Fibroblast of skin of left biceps (primary cell): ENCODE measurements around the gene EIF4G3.
A peak's percentile ranks its signal among the peaks of the same experiment; 100 is the strongest.
"Not testable (repeated sequence)": the region's sequence is repeated elsewhere in the genome, so short reads cannot be mapped to it uniquely, and the experiment has no call there.

Source experiments
- DNase-seq, 2 experiments: peaks; one replicate each; pipeline ENCODE4 v3.0.0-alpha.2; 2013; ENCODE audit warnings: low read depth in 2 of 2

Gene EIF4G3

DNA sequence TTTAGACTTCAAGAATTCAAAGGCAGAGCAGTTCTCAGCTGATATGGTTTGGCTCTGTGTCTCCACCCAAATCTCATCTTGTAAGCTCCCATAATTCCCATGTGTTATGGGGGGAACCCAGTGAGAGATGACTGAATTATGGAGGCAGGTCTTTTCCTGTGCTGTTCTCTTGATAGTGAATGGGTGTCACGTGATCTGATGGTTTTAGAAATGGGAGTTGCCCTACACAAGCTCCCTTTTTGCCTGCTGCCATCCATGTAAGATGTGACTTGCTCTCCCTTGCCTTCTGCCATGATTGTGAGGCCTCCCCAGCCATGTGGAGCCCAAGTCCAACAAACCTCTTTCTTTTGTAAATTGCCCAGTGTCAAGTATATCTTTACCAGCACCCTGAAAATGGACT lies 146.5 kb downstream of the EIF4G3 start:
- no peak for DNase-seq

DNA sequence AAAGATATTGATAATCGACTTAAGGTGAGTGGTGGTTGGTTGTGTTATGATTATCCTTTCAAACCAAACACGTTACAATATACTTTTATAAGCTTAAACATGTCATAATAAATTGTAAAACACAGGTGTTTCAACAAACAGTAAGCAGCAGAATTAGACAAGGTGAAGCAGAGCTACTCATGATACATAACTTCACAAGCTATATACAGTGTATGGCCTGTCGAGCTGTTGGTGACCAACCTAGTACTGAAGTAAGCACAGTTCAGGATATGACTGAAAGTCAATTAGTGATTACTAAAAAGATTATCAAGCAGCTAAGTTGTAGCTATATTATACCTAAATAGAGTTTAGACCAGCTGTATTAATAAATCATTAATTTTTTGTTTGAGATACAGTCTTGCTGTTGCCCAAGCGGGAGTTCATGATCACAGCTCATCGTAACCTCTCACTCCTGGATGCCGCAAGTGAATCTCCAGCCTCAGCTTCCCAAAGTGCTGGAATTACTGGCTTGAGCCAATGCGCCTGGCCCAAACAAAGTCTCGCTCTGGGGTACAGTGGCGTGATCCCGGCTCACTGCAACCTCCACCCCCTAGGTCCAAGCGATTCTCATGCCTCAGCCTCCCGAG lies 148.1 kb downstream of the EIF4G3 start:
- no peak for DNase-seq

DNA sequence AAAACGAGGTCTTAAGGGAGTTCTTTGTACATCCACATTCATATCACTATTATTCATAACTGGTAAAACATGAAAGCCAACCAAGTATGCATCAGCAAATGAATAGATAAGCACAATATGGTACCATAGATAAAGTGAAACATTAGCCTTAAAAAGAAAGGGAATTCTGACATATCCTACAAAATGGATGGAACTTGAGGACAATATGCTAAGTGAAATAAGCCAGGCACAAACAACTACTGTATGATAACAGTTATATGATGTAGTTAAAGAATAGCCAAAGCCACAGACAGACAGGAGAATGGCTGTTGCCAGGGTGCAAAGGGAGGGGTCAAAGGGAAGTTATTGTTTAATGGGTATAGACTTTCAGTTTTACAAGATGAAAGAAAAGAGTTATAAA lies 148.9 kb downstream of the EIF4G3 start:
- DNase-seq: no peak

DNA sequence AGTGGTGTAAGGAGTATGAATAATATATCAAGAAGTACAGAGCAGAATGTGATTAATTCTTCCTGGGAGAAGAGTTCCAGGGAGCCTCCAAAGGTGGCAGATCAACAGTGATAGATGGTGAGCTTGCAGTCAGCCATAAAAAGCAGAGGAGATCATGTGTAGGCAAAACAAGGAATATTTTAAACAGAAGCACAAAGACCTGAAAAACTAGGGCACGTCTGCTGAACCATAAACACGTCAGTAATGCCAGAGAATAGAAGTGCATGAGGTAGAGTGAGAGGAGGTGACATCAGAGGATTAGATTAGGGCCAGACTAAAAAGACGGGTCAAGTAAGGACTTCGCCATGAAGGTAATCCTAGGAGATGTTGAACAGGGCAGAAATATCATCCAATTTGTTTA lies 151.8 kb downstream of the EIF4G3 start:
- DNase-seq: no peak

DNA sequence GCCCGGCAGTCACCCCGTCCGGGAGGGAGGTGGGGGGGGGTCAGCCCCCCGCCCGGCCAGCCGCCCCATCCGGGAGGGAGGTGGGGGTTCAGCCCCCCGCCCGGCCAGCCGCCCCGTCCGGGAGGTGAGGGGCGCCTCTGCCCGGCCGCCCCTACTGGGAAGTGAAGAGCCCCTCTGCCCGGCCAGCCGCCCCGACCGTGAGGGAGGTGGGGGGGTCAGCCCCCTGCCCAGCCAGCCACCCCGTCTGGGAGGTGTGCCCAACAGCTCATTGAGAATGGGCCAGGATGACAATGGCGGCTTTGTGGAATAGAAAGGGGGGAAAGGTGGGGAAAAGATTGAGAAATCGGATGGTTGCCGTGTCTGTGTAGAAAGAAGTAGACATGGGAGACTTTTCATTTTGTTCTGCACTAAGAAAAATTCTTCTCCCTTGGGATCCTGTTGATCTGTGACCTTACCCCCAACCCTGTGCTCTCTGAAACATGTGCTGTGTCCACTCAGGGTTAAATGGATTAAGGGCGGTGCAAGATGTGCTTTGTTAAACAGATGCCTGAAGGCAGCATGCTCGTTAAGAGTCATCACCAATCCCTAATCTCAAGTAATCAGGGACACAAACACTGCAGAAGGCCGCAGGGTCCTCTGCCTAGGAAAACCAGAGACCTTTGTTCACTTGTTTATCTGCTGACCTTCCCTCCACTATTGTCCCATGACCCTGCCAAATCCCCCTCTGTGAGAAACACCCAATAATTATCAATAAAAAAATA lies 152.4 kb downstream of the EIF4G3 start:
- not testable (repeated sequence) for DNase-seq

DNA sequence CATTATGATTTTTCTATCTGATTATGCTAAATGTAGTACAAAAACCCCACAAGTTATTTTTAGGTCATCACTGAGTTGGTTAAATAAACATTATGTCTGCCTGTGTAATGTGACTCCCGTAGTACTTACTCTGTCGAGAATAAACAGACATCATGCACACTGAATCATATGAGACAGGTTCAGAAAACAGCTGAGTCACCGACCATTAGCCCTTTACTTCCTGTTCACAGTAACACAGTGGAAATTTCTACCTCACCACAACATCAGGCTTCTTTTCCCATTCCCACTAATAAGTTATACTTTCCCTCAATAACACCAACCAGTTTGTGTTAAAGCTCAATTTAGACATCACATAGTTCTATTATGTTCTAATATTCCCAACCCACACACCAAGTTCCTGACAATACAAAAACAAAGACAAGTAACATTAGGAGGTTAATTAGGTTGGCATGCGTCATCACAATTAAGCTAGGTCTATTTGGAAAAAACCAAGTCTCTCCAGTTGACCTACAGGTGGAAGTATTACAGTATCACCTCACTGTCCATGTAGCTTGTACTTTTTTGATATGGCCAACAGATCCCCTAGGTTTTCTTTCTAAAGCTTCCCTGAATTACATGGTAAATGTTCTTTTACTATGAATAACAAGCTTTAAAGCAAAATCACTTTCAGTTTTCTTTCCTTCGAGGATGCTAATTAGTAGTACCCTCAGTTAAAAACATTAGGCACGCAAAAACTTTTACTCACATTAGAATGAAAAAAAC lies 154.2 kb downstream of the EIF4G3 start:
- peak; percentile 88 to 89 for DNase-seq

DNA sequence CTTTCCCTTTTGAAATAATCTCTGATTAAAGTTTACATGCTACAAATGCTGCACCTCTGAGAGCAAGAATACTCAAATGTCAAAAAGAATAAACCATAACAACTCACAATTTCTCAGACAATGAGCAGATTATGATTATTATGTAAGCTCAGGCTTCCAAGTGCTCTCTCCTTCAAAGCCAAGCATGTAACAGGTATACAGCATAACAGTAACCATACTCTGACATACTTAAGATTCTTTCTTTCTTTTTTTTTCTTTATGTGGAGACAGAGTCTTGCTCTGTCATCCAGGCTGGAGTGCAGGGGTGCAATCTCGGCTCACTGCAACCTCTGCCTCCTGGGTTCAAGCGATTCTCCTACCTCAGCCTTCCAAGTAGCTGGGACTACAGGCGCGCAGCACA lies 155.4 kb downstream of the EIF4G3 start:
- no peak for DNase-seq

DNA sequence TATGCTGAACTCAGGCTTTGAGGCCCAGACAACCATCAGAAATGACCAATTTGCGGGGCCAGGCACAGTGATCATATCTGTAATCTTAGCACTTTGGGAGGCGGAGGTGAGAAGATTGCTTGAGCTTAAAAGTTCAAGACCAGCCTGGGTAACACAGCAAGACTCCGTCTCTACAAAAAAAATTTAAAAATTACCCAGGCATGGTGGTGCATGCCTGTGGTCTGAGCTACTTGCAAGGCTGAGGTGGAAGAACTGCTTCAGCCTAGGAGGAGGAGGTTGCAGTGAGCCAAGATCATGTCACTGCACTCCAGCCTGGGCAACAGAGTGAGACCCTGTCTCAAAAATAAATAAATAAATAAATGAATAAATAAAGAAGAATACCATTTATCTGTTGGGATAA lies 156.5 kb downstream of the EIF4G3 start:
- DNase-seq: no peak

DNA sequence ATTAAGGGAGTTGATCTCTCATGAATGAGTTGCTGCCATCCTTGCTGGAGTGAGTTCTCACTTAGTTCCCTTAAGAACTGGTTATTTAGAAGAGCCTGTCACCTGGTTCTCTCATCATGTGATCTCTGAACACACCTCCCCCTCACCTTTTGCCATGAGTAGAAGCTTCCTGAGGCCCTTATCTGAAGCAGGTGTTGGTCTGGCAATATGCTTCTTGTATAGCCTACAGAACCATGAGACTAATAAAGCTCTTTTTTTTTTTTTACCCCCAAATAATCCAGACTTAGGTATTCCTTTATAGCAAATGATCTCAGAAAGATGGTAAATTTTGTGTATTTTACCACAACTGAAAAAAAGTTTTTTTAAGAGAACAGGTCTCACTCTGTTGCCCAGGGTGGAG lies 158.0 kb downstream of the EIF4G3 start:
- DNase-seq: no peak

DNA sequence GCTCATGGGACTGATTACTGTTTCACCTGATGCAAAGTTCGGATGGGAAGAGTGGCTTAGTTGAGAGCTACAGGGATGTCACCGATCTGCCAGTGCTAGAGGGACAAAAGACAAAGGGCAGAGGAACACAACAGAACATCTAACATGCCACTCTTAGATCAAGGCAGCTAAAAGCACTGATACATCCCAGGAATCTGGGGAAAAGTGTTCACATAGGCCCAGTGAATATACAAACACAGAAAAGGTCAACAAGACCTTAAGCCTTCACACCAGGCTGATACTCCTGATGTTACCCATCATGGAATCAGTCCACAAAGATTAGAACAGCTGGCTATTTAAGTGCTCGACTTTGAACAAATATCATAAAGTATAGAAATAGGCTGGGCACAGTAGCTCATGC lies 163.2 kb downstream of the EIF4G3 start:
- DNase-seq: no peak

DNA sequence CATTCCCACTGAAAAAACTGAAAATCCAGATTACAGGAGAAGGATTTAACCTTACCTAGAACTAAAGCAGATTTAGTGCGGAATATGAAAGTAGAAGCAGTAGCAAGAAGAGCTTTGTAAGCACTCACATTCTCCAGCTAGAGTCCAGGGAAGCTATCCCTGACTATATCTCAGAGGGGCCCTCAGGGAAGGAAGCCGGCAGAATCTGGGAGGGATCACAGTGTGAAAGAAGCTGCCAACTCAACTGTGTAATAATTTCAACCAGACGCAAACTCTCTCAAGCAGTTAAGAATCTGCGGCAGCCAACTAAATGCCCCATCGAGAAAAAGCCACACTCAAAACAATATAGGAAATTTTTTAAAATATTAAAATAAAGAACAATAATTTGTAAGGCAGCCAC lies 163.8 kb downstream of the EIF4G3 start:
- DNase-seq: peak; percentile 28 to 37

DNA sequence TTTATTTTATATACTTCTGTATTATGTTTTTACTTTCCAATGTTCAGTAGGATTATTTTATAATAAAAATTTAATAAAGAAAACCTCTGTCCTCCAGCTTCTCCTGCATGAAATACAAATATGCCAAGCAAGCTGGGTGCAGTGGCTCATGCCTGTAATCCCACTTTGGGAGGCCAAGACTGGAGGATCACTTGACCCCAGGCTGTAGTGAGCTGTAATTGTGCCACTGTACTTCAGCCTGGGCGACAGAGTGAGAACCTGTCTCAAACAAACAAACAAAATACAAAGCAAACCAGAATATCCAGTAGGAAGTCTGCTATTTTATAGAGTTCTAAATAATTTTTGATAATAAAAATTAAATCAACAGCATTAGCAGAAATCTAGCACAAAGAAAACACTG lies 168.8 kb downstream of the EIF4G3 start:
- DNase-seq: no peak

DNA sequence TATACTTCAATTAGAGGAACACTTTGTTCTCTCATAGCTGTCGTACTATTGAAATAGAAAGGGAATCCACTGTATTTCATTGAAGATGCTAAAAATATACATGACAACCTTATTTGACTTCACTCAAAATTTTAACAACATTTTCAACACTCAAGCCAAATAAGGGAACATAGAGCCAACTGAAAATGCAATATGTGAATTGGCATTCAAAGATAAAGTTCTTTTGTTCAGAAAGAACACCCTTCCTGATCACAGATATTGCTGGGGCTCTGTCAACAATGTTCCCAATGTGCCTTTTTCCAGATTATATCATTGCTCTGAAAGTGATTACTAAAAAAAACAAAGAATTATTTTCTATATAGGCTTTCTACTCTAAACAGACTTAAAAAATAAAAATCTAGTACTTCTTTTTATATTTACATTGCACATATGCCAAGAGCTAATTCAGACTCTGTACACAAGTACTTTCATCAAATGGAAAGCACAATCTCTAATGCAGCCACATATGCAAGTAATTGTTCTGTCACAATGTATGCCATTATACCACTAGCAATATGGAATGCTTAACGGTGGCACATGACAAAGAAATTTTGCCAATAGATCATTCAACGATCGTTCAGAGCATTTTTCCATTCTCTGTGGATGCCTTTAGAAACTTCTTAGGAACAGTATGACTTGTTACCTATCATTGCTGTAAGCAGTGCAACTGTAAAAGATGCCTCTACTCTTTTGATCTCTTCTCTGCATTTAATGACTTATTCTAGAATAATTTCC lies 171.0 kb downstream of the EIF4G3 start:
- DNase-seq: no peak

DNA sequence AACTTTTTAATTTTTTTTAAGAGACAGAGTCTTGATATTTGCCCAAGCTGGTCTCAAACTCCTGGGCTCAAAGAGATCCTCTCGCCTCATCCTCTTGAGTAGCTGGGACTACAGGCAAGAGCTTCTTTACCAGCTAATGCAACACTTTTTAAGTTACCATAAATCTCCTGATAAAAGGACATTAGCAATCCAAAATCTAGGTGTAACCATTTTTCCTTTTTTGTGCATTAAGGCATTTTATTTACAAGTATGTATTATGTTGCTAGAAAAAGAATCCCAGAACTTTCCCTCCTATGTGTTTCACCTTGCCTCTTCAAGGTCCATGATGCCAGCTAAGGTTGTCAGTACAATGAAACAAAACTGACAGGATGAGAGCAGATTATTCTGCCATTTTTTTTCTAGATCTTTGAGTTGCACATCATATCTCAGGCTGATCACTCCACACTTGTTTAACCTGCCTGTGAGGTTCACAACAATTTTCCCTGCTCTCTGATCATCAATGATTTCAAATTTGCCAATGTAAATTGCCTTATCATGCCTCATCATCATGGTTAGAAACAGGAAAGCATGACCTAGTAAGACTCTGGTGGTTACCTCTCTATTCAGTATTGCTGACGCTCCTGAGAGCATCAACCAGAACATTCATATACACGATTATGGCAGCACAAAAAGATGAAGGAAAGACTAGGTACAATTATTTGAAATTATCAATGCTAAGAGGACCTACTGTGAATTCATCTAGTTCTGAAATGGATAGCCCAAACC lies 173.2 kb downstream of the EIF4G3 start:
- DNase-seq: no peak

DNA sequence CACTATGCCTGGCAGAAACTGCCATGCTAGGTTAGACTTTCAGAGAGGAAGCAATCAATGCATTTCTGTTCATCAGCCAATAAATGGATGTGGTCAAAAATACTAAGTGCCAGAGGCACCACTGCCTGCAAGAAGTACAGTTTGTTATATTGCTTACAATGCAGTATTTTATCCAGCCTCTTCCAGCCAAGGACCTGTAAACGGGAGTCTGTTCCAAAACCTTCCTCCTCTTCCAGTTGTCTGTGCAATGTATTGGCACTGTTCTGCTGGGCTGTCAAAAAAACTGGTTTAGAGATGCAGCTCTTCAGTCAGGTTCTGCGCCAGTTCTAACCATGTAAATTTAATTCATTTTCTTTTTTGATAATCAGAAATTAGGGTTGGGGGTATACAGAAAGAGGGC lies 175.7 kb downstream of the EIF4G3 start:
- DNase-seq: no peak

DNA sequence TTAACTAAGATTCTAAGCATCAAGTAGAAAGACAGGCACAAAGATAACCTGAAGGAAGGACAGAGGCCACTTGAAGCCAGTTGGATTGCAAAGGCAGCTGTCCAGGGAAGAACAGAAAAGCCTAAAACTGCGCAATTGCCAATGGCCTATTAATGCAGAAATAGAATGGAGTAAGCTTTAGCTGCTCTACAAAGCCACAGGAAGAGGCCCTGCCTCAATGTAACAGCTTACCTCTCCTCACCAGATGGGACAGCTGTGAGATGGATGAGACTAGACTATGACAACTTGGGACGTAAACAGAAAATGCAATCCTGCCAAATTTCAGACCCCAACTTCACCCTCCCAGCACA lies 176.5 kb downstream of the EIF4G3 start:
- DNase-seq: no peak

DNA sequence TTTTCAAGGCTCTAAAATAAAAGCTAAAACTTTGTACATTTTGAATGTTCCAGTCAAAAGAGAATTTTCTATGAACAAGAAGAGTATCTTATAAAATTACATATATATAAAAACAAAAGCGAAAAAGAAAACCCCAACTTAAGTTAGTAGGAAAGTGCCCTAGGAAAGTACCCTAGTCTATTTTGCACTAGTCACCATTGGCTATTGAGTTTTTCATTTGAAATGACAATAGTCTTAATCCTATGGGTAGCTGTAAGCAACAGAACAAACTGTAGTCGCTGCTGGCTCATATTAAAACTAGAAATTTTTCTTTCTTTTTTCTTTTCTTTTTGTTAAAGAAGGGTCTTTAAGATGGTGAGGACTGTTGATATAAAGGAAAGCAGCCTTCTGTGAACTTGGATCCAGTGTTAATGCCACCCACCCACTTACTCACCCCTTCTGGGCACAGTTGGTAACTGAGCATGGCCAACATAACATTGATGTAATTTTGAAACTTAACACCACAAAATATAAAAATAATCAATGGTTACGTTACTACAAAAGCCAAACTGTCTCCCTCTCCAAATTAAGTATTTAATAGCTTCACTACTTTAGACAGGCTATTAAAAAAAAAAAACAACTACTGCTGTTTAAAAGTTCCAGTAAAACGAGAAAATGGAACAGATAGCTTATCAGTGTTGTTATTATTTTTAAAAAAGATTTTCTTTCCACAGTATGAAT lies 177.0 kb downstream of the EIF4G3 start:
- DNase-seq: no peak

DNA sequence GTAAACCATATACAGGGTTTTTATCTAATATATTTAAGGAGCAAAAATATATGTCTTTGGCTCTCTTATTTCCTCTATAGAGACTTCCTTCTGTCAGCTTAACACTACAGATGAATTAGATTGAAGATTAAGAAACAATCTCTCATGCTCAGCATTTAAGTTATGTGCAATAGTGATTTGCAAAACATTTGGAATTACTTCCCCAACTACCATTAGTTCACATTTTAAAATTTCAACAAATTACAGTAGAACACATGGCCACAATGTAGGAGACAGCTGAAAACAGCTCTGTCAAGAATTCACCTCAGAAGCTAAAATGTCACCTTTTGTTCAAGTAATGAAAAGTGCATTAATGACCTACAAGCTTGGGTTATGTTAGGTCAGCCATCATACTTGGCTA lies 177.9 kb downstream of the EIF4G3 start:
- no peak for DNase-seq

DNA sequence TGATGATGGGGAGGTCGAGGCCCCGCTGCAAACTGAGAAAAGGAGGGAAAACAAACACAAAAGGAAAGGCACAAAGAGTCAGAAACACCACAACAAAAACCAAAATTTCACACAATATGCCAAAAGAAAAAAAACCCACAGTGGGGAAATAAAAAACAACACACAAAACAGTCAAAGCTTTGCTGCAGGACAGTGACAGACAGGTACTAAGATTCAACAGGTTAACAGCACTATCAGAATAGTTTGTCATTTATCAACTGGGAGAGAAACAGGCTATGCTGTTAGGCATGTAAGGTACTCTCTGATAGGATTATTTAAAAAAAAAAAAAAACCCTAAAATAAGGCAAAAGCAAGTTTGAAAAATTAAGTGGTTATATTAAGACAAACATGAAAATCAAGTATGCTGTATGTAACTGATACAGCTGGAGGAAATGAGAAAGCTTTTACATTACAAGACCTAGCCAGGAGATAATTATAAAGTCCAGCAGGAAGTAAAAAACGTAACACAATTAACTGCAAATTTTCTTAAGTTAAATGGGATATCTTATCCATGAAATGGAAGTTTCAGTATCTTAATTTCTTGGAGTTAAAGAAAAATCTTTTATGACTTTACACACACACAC lies 179.0 kb downstream of the EIF4G3 start:
- DNase-seq: no peak

DNA sequence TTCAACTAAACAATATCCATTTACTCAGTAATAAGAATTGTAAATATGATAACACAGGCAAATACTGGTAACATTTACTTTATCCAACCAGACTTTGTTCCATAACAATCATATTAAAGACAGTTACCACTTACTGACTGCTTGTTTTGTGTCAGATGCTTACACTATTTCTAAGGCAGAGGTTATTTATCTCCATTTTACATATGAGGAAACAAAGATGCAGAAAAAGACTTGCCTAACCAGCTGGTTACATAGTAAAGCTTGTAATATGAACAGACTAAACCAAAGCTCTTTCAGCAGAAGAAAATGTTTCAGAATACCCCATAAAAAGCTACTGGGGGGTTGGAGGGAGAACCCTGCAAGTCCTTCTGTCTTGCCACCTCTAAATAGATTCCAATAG lies 180.1 kb downstream of the EIF4G3 start:
- no peak for DNase-seq
